Upper lobe of left lung (tissue), 4 donors: Measurements from ENCODE around the gene MRPL23.

Source experiments
- CTCF ChIP-seq, 6 experiments: fragments of 450-650 bp in 4 of 6; fragments of 200-600 bp in 2 of 6; sonication (generic) in 2 of 6; IDR thresholded peaks; one replicate each; pipeline ENCODE4 v1.5.1; 2016 to 2019; ENCODE audit warnings: antibody characterized with exemption in 6 of 6
- POLR2A ChIP-seq, 4 donors: fragments of 450-650 bp; IDR thresholded peaks; one replicate each; pipeline ENCODE4 v1.5.1; 2016 to 2017; ENCODE audit warnings: antibody characterized with exemption in 4 of 4, mild to moderate bottlenecking in 2 of 4

- TF ChIP-seq CTCF (IDR thresholded peaks at IDR 0.05), result no peak
- TF ChIP-seq POLR2A (IDR thresholded peaks at IDR 0.05), result no peak
Measured at GRCh38 chr11:1982873-1983600, 35.9 kb downstream of the MRPL23 start.
